GM20431 (cell line): ENCODE data around the gene TRPC1.
"Not testable (repeated sequence)": the region's sequence is repeated elsewhere in the genome, so short reads cannot be mapped to it uniquely, and the experiment has no call there.

Source experiments
- in situ Hi-C: fragments of 300-500 bp; cut with MseI, MboI; formaldehyde crosslinking; loops from one replicate; pipeline ENCODE4 v1.15.0; 2020; ENCODE audit warnings: low sequenced_read_pairs; ENCODE audit not compliant: unreplicated experiment

Gene TRPC1

DNA sequence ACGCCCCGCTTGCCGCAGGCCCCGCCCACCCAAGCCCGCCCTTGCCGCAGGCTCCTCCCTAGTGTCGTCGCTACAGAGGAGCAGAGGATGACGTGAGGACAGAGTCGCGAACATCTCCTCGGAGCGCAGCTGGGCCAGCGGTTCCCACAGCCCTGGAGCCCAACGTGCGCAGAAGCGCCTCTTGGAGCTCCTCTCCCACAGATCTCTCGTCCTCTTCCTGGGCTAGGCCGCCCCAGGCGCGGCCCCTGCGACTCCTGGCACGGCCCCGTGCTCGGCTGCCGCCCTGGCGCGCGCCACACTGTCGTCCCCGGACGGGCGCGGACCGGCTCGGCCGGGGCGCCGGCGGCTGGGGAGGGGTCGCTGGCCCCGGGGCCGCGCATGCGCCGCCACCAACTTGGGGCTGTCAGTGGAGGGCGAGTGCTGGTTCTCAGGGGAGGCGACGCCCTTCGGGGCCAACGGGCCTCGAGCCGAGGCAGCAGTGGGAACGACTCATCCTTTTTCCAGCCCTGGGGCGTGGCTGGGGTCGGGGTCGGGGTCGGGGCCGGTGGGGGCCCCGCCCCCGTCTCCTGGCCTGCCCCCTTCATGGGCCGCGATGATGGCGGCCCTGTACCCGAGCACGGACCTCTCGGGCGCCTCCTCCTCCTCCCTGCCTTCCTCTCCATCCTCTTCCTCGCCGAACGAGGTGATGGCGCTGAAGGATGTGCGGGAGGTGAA lies at the start of gene TRPC1:
TSS of gene TRPC1 (plus strand) at position 67 of the 714 bp plus-strand sequence. CDS start at position 593, 526 bp downstream.
- in situ Hi-C loops: no loop called here

DNA sequence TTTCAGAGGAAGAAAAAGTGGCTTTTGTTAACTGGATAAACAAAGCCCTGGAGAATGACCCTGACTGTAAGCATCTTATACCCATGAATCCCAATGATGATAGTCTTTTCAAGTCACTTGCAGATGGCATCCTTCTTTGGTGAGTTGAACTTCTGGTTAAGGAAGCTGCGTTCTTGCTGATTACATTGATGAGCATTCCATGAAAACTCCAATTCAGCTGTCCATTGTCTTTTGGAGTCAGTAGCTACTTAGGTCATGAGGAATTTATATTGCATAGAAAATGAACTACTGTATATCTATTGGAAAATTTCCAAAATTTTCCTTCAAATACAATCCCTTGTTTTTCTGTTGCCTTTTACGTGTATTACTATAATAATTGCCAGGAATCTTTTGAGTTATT lies 47.7 kb upstream of the TRPC1 start:
- in situ Hi-C loops: no loop called here

DNA sequence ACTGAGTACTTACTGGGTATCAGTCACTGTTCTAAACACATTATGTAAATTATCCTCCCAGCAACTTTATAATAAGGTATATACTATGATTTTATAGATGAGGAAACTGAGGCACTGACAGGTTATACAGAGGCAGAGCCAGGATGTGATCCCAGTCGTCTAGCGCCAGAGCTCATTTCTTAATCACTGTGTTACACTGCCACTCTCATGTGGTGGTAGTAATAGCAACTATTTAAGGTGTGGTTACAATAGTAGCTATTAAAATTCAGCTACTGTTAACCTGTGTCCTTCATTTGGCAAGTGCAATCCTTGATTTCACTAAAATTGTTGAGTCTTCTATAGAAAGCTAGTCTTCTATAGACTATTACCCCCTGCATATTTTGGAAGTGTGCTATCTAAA lies 43.1 kb upstream of the TRPC1 start:
- in situ Hi-C loops: no loop called here

DNA sequence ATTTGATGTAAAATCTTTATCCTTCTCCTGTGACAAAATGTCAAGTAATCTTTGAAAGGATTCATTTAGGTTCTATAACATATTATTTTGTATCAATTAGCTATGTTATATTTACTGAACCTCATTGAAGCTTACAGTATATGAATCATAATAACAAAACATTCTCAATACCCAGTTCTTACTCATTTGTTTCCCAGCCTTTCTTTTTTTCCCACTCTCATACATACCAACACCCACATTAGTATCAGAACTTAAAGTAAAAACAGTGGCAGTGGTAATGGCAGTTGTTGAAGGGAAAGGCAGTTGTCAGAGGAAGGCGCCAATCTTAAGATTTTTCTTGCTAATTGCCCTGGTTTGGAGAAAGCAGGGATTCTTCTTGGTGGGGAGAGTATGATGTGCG lies 33.2 kb upstream of the TRPC1 start:
- in situ Hi-C loops: no loop called here

DNA sequence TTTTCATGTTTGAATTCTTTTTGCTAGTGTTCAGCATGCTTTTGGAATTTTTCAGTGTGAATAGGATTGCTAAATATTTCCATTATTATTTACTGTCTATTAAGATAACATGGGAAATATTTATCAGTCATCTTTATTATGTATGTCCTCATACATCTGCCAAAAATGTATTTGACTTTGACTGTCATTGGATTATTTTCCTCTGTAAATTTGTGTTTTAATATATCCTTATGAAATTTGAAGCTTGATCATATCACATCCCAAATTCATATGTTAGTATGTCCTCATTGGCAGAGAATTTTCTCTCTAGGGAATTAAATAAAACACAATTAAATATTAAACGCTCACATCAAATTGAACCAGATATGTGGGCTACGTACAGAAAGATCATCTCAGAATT lies 32.3 kb upstream of the TRPC1 start:
- in situ Hi-C loops: no loop called here

DNA sequence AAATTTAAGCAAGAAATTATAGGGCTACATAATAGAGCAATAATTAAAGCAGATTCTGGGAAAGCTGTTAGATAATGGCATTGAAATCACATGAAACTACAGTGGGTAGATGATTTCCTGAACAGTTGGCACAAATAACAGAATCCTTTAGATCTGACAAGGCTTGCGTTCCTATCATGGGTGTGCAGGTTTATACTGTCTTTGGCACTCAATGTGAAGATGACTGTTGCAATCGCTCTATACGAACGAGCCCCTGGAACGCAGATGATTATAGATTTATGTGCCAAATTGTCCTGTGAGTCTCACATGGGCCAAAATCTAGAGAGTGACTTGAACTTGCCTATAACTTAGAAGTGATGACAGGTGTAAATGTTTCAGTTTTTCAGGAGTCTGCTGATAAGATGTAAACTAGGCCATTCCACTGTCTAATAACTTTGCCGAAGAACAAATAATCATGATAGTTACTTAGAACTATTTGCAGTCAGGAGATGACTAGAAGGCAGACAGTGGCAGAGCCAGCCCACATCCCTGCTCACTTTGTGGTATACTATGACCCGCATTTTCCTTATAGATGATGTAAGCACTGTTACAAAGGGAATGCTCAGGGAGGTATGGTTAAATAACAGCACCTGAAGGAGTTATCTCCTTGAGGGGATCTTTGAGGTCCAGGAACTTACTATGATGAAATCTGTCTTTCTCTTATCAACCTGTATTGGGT lies 30.5 kb upstream of the TRPC1 start:
- in situ Hi-C loops: no loop called here

DNA sequence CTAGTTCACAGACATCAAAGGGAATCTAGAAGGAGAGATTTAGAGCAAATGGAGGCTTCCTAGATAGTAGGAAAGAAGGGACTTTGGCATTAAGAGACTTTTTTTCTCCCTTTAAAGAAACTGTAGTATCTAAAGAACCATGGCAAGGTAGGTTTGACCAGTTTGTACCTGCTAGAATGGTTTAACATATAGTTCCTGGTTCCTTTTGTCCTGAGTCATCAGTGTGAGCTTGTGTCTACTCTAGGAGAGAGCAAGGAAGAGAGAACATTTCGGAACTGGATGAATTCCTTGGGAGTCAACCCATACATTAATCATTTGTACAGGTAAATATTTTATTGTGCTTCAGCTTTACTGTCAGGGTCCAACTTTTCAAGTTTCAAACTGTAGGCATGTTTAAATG lies 29.6 kb upstream of the TRPC1 start:
- in situ Hi-C loops: no loop called here

DNA sequence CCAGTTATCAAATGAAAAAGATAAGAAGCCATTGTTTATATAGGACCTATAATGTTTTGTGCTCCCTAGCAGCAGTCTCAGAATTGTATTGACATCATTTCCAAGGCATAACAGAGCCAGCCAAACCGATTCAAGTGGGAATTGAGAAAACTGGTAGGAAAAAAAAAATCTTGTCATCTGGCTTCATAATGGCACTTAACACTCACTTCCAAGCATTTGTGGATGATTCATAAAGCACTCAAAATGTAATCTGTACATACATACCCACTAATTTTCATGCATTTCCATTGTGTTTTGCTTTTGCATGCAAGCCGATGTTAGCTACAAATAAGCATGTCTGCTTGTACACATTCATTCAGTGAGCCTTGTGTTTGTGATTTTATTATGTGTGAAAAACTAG lies 18.6 kb upstream of the TRPC1 start:
- in situ Hi-C loops: no loop called here

DNA sequence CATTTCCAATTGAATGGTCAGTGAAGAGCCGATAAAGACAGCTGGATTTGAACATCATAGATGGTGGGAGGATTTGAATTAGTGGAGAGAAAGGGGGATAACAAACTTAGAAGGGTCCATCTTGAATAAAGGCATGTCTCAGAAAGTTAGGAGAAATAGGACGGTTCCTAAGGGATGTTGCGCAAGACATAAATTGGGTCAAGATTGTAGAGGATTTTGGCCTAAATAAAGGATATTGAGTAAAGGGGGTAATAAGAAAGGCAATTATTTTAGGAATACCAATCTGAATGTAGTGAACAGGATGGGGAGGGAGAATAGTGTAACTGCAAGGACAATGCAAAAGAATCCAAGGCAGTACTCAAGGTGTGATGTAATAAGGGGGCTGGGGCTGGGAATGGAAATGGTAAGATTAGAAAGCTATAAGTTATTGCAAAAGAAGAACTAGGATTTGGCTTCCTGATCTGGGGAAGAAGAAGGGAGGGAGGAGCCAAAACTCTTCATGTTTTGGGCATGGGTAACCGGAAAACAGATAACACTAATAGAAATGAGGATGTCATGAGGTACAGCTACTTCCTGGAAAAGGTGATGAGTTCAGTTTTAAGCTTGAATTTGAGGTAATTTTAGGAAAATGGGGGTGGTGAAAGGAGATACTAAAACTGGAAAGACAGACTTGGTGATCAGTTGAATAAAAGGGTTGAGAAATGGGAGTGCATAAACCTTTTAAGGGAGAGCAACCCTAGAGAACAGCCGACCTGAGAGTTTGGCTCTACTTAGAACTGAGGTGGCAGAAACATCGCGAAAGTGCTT lies 17.3 kb upstream of the TRPC1 start:
- in situ Hi-C loops: no loop called here

DNA sequence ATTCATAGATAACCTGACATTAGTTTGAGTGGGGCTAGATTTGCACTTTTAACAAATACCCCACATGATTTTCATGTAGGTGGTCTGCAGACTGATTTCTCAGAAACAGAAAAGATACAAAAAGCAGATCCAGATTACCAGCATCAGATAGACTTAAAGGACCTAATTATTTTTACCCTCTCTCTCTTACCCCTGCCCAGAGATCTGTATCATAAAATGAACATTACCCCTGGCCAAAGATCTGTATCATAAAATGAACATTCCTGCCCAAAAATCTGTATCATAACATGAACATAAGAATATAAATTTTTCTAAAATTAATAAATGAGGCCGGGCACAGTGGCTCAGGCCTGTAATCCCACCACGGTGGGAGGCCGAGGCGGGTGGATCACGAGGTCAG lies 14.6 kb upstream of the TRPC1 start:
- in situ Hi-C loops: no loop called here

DNA sequence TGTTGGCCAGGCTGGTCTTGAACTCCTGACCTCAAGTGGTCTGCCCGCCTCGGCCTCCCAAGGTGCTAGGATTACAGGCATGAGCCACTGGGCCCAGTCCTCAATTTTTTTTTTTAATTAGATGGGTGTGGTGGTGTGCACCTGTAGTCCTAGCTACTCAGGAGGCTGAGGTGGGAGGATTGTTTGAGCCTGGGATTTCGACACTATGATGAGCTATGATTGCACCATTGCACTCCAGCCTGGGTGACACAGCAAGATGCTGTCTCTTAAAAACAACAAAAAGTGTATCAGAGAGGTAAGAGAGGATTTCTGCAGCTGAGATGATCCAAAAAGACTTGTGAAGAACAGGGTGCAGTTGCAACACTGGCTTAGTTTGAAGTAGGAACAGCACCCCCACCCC lies 9.0 kb upstream of the TRPC1 start:
- in situ Hi-C loops: not testable (repeated sequence)

DNA sequence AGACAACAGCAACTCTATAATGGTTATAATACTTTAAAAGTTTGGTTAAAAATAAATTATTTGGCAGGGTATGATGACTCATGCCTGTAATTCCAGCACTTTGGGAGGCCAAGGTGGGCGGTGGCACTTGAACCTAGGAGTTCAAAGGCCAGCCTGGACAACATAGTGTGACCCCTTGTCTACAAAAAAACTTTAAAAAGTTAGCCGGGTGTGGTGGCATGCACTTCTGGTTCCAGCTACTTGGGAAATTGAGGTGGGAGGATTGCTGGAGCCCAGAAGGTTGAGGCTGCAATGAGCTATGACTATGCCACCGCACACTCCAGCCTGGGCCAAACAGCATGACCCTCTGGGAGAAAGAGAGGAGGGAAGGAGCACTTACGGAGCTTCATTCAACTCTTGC lies 7.7 kb upstream of the TRPC1 start:
- in situ Hi-C loops: no loop called here

DNA sequence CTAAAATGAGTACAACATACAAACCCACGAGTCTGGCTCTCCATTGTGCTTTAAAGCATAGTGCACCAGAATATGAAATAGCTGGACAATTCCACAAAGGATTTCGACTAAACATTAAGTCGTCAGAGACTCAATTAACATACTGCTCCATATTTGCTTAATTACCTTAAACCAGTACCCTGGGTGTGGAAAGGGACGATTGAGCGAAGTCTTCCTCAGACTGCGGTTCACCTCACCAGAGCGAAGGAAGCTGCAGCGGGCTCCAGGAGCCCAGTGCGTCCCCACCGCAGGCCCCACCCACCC lies 218 bp upstream of the TRPC1 start:
- in situ Hi-C loops: no loop called here

DNA sequence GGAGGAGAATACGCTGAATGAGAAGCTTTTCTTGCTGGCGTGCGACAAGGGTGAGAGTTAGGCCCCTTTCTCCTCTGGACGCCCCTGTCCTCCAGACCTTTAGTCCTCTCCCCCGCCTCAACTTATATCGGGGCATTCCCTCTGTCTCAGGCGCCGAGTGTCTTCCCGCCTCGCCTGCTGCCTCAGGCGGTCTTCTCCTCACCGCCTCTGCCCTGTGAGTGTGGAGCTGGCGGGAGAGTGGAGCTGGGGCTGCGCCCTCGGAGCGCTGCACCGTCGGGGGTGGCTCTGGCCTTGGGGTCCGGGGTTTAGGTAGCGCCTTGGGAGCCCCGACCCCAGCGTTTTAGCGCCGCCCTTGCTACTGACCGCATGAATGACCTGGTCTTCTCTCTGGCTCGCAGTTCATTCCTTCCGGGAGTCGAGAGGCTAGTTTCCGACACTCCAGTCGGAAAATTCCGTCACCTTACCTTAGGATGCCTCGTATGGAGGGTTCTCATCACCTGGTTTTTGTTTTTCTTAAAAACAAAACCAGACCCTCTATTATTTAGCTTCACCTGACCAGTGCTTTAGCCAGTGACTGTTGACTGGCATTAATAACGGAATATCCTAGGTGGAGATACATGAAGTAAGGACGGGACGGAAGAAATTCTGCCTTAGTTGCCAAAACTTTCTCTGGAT lies 985 bp downstream of the TRPC1 start:
- in situ Hi-C loops: no loop called here

DNA sequence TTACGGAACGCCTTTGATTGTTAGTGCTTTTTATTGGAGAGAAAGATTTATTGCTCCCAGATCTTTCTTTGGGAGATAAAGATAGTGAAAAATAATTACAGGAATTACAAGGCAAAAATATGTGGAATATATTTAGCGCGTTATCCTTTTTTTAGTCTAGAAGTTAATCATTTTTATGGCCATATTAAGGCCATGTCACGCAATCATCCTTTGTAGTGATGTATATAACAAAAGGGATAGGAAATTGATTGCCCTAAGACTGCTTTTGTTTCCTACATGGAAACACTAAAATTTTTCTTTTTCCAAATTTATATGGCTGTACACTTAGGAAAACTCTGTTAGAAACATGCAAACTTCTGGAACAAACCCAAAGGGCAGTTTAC lies 1.5 kb downstream of the TRPC1 start:
- in situ Hi-C loops: no loop called here

DNA sequence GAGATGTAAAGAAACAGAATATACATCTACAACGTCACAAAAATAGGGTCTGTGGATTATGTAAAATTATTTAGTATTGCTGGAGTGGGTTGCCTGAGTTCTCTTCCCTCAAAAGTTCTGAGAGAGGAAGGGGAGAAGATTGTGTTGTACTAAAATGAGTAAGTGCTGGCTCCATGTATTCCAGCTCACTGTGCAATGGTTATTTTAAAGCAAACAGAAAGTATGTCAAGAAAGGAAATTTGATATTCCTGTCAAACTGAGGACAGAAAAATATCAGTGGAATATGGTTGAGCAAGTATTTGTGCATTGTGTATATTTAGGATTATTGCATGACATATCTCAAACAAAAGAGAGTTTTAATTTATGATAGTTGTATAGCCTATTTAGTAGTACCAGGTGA lies 2.2 kb downstream of the TRPC1 start:
- in situ Hi-C loops: no loop called here

DNA sequence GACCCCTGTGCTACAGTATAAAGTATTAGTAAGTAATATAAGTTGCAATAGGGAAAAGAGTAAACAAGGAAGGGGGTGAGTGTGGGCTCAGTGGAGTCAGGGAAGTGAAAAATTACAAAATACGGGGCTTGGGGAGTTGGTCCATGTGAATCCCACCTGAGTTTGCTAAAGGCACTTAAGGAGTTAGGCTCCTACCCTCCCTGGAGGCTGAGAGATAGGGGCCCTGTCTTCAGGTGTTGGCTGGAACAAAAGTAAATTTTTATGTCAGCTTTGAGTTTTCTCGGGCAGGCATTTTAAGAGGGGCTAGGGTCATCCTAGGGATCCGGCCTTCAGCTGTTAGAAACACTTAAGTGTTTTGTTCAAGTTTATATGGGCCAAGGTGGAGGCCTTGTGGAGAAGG lies 8.2 kb downstream of the TRPC1 start:
- in situ Hi-C loops: no loop called here

DNA sequence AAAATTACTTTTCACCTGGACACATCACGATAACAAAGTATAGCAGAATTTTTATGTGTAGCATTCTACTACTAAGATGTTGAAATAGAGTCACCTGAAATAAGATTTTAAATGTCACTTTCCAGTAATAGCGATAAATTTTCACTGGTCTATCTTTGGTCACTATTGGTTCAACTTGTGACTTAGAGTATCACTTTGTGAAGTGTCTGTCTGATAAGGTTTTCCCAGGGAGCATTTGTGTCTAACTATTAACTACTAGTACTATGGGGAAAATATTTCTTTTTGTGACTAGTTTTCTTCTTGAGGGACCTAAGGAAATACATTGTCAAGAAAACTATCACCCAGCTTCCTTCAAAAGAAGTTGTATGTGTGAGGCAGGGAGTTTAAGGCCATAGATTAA lies 11.0 kb downstream of the TRPC1 start:
- in situ Hi-C loops: no loop called here

DNA sequence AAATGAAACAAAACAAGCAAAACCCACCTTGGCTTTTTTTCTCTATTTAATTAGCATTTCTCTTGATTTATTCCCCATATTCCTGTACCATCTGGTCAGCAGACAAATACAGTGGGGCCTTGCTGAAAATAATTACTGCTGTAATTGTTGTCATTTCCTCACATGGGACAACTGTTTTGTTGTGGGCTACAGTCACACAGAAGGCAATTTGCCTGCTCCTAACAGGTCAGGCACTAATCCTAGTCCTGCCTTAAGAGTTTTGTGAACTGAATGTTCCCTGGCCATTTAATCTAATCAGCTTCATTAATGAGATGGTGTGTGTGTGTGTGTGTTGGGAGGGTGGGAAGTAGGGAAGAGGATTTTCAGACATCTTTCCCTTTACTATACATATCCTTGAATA lies 11.6 kb downstream of the TRPC1 start:
- in situ Hi-C loops: no loop called here

DNA sequence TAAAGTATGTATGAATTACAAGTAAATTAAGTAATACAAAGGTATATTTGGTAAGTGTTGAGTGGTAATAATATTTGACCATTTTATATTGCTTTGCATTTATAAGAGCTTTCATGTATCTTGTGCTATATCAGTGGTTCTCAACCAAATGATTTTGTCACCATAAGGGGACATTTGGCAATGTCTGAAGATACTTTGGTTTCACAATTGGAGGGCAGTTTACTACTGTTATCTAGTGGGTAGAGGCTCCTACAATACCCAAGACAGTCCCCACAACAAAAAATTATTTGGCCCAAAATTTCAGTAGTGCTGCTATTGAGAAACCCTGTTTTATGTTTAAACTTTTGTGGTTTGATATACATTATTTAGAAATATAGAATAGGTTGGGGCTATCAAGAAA lies 14.6 kb downstream of the TRPC1 start:
- in situ Hi-C loops: no loop called here

DNA sequence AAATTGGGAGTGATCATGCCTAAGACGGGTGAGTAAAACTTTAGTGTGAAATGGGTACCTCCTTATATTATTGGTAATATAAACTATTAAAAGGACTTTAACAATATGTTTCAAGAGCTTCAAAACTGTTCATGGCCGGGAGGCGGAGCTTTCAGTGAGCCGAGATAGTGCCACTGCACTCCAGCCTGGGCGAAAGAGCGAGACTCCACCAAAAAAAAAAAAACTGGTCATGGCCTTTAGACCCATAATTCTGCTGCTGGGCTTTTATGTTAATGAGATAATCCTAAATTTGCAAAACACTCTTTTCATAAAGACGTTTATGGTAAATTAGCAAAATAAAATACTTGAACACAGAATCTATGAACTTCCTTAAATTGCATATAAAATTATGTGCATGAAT lies 22.8 kb downstream of the TRPC1 start:
- in situ Hi-C loops: no loop called here
